HCT116 (cell line): ENCODE data around the gene MTHFD2L. TPM values are rescaled to one million over a fixed set of nuclear protein-coding genes. Genes with fewer than 3 reads are reported as not detected.

Experiments used
- ATAC-seq: fragments of 200-7000 bp; cut with Tn5 transposase; 2 replicates; pipeline ENCODE4 v1.9.1; 2020; ENCODE audit warnings: mild to moderate bottlenecking, moderate library complexity
- BruUV-seq: library from RNA; stranded (reverse); fragments of 400-500 nt; replicated peaks from 2 replicates; lab custom pipeline; 2021; lab: Mats Ljungman, UMichigan
- CTCF ChIA-PET: fragments of 300-600 bp; sonication (Branson Sonifier 250); formaldehyde crosslinking; loops from one replicate; lab custom pipeline; 2021; ENCODE audit warnings: antibody characterized with exemption; lab: Charles Lee
- POLR2A ChIA-PET: fragments of 300-600, 350-600 bp; sonication (Branson Sonifier 250); formaldehyde crosslinking; loops from one replicate; lab custom pipeline; 2021; ENCODE audit warnings: antibody characterized with exemption; lab: Charles Lee
- RAD21 ChIA-PET, 2 experiments: fragments of 300-600 bp; sonication (Branson Sonifier 250); formaldehyde crosslinking; loops; one replicate each; lab custom pipeline; 2023; ENCODE audit warnings: low total read pairs in 2 of 2; ENCODE audit not compliant: uncharacterized antibody in 2 of 2, unreplicated experiment in 2 of 2, low non-redundant PET in 1 of 2; lab: Charles Lee
- DNase-seq: peaks from one replicate; pipeline ENCODE4 v3.0.0-alpha.2; 2010; ENCODE audit warnings: low read depth, low spot score
- H2AFZ ChIP-seq: fragments of 200-600 bp; shearing (Covaris generic), sonication (generic); 2 replicates; pipeline ENCODE4 v1.6.1; 2017; ENCODE audit warnings: low read depth, mixed run types, mixed read lengths, antibody characterized with exemption, low read length; ENCODE audit not compliant: poor library complexity, severe bottlenecking
- H3K27ac ChIP-seq: 2 replicates; pipeline ENCODE4 v1.5.1; 2012; ENCODE audit warnings: low read depth, low read length
- H3K27me3 ChIP-seq: fragments of 200-600 bp; sonication (generic); 2 replicates; pipeline ENCODE4 v1.6.1; 2016; ENCODE audit warnings: mixed run types, low read length, mixed read lengths; ENCODE audit not compliant: insufficient read depth
- H3K36me3 ChIP-seq, 2 experiments: fragments of 200-500 bp in 1 of 2; fragments of 200-600 bp in 1 of 2; sonication (Bioruptor generic) in 1 of 2; sonication (generic) in 1 of 2; 2 replicates each; pipeline versions ENCODE4 v1.5.1 to v1.6.1; 2014 to 2016; ENCODE audit warnings: low read length in 2 of 2, inconsistent platforms in 1 of 2, mixed read lengths in 1 of 2, mixed run types in 1 of 2; ENCODE audit not compliant: insufficient read depth in 2 of 2, control insufficient read depth in 1 of 2
- H3K4me1 ChIP-seq, 2 experiments: fragments of 200-600 bp in 1 of 2; sonication (generic) in 1 of 2; 2 replicates each; pipeline versions ENCODE4 v1.5.1 to v1.6.1; 2012 to 2017; ENCODE audit warnings: low read length in 2 of 2, inconsistent platforms in 1 of 2, mild to moderate bottlenecking in 1 of 2, mixed read lengths in 1 of 2, mixed run types in 1 of 2, moderate library complexity in 1 of 2; ENCODE audit not compliant: insufficient read depth in 2 of 2, control insufficient read depth in 1 of 2
- H3K4me2 ChIP-seq: fragments of 200-600 bp; sonication (generic); 2 replicates; pipeline ENCODE4 v1.6.1; 2017; ENCODE audit warnings: mixed run types, low read length, mixed read lengths
- H3K4me3 ChIP-seq, 2 experiments: fragments of 200-600 bp in 1 of 2; sonication (generic) in 1 of 2; replicated peaks in 1 of 2; 2 replicates each; pipeline ENCODE4 v1.5.1; 2011 to 2016; ENCODE audit warnings: low read length in 2 of 2, control low read depth in 1 of 2, low read depth in 1 of 2, mild to moderate bottlenecking in 1 of 2, mixed read lengths in 1 of 2, mixed run types in 1 of 2
- H3K79me2 ChIP-seq: fragments of 200-600 bp; sonication (generic); 2 replicates; pipeline ENCODE4 v1.6.1; 2017; ENCODE audit warnings: mild to moderate bottlenecking, mixed run types, low read length, moderate library complexity, mixed read lengths; ENCODE audit not compliant: insufficient read depth
- H3K9ac ChIP-seq: fragments of 200-600 bp; sonication (generic); 2 replicates; pipeline ENCODE4 v1.6.1; 2016; ENCODE audit warnings: low read length, mixed read lengths
- H3K9me2 ChIP-seq: fragments of 200-600 bp; sonication (generic), shearing (Covaris generic); 2 replicates; pipeline ENCODE4 v1.6.1; 2017; ENCODE audit warnings: mixed run types, mild to moderate bottlenecking, moderate library complexity; ENCODE audit not compliant: insufficient read depth
- H3K9me3 ChIP-seq, 2 experiments: fragments of 200-500 bp in 1 of 2; fragments of 200-600 bp in 1 of 2; sonication (Bioruptor generic) in 1 of 2; sonication (generic) in 1 of 2; 2 replicates each; pipeline ENCODE4 v1.6.1; 2014 to 2017; ENCODE audit warnings: low read length in 2 of 2, mixed read lengths in 2 of 2, inconsistent platforms in 1 of 2, low read depth in 1 of 2, mild to moderate bottlenecking in 1 of 2, mixed run types in 1 of 2, moderate library complexity in 1 of 2; ENCODE audit not compliant: control insufficient read depth in 1 of 2, insufficient read depth in 1 of 2
- H4K20me1 ChIP-seq: fragments of 200-600 bp; sonication (generic), shearing (Covaris generic); 2 replicates; pipeline ENCODE4 v1.6.1; 2017; ENCODE audit warnings: mixed run types, mild to moderate bottlenecking, moderate library complexity; ENCODE audit not compliant: insufficient read depth
- CBX3 ChIP-seq: IDR thresholded peaks from 2 replicates; pipeline ENCODE4 v1.6.1; 2012; ENCODE audit warnings: low read depth
- CEBPB ChIP-seq: IDR thresholded peaks from 2 replicates; pipeline ENCODE4 v1.6.1; 2012; ENCODE audit warnings: low read depth
- ELF1 ChIP-seq: IDR thresholded peaks from 2 replicates; pipeline ENCODE4 v1.6.1; 2012; ENCODE audit warnings: low read depth, borderline replicate concordance
- EZH2 ChIP-seq: fragments of 200-600 bp; sonication (generic); IDR thresholded peaks from 2 replicates; pipeline ENCODE4 v1.6.1; 2017; ENCODE audit warnings: antibody characterized with exemption, mixed run types
- EZH2phosphoT487 ChIP-seq: fragments of 200-600 bp; IDR thresholded peaks from 2 replicates; pipeline ENCODE4 v1.6.1; 2018; ENCODE audit warnings: antibody characterized with exemption, borderline replicate concordance
- SIN3A ChIP-seq: IDR thresholded peaks from 2 replicates; pipeline ENCODE4 v1.6.1; 2012; ENCODE audit warnings: low read depth
- SRF ChIP-seq: IDR thresholded peaks from 2 replicates; pipeline ENCODE4 v1.6.1; 2012; ENCODE audit warnings: low read depth
- ZNF274 ChIP-seq: fragments of 200-500 bp; sonication (Bioruptor generic); IDR thresholded peaks from 2 replicates; pipeline ENCODE4 v1.6.1; 2014; ENCODE audit warnings: mild to moderate bottlenecking, low read depth, low read length, inconsistent platforms
- intact Hi-C: fragments of 100-400 bp; cut with micrococcal nuclease; formaldehyde crosslinking; loops from 2 replicates; pipeline ENCODE4 v1.10.0; 2022
- total RNA-seq: library from RNA; stranded (reverse); gene quantifications from one replicate; pipeline ENCODE4 v1.2.1, GENCODE V29; 2021; ENCODE audit not compliant: unreplicated experiment
- TF ChIP-seq, protein P1 (sequence below): IDR thresholded peaks from 2 replicates; pipeline ENCODE4 v1.6.1; 2012
- TF ChIP-seq, protein P2 (sequence below), 3 experiments: fragments of 200-600 bp in 1 of 3; sonication (generic) in 1 of 3; IDR thresholded peaks in 2 of 3; conservative IDR thresholded peaks in 1 of 3; 2 replicates each; pipeline ENCODE4 v1.5.1; 2012 to 2017; ENCODE audit warnings: low read depth in 2 of 3, low read length in 2 of 3, antibody characterized with exemption in 1 of 3, borderline replicate concordance in 1 of 3, control low read depth in 1 of 3, mild to moderate bottlenecking in 1 of 3, mixed read lengths in 1 of 3, mixed run types in 1 of 3, moderate library complexity in 1 of 3; ENCODE audit not compliant: insufficient read depth in 1 of 3
- TF ChIP-seq, protein P3 (sequence below): IDR thresholded peaks from 2 replicates; pipeline ENCODE4 v1.6.1; 2012; ENCODE audit warnings: low read depth
- TF ChIP-seq, protein P4 (sequence below): IDR thresholded peaks from 2 replicates; pipeline ENCODE4 v1.6.1; 2012

Gene MTHFD2L
- total RNA-seq, 1 experiment from 2014 or later, result 15.0 TPM

DNA sequence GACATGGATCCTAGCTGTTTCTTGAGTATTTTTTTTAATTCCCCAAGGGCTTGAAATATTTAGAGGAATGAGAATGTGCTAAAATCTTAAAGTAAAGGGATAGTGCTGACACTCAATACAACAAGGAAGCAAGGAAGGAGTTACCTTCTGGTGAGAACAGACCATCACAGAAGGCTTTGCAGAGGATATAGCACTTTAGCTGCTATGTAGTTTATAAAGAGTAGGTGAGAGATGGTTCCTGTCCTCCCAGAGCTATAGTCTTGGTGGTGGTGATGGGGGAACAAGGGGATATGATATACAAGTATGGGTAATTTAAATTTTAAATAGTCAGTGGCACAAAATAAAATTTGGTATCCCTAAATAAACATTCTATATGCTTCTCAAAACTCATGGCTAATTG, 47.6 kb downstream of the MTHFD2L start:
- peaks cover 0 to 11% of the 10 kb centered on the region in 2 experiments; a peak in 1 of 4 replicates for H3K4me1 ChIP-seq
- ChIA-PET POLR2A (no interaction called here), CTCF (interaction anchor here (1.2 kb wide), 1 partner anchor 17 kb away, joined by 4 read pairs; no protein-coding TSS in a partner anchor), RAD21 (no interaction called here)
- no peak overlapping the region for H3K9ac ChIP-seq
- H2AFZ ChIP-seq, result no peak overlapping the region
- intact Hi-C loops, result no loop called here
- no peaks in the 10 kb centered on the region for H3K79me2 ChIP-seq
- H3K9me2 ChIP-seq, result no peaks in the 10 kb centered on the region
- no peaks in the 10 kb centered on the region for H4K20me1 ChIP-seq
- no peaks in the 10 kb centered on the region for H3K9me3 ChIP-seq
- TF ChIP-seq, protein P1, sequence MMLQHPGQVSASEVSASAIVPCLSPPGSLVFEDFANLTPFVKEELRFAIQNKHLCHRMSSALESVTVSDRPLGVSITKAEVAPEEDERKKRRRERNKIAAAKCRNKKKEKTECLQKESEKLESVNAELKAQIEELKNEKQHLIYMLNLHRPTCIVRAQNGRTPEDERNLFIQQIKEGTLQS, result no peak
- DNase-seq, result no peak
- BruUV-seq, result no TSS peak
- no peak overlapping the region for H3K4me2 ChIP-seq
- ATAC-seq, result no peak
- H3K27ac ChIP-seq, result no peak overlapping the region
- H3K4me3 ChIP-seq, result no peak overlapping the region
- no peaks in the 10 kb centered on the region for H3K27me3 ChIP-seq
- H3K36me3 ChIP-seq, result no peaks in the 10 kb centered on the region; a peak in 1 of 4 replicates

DNA sequence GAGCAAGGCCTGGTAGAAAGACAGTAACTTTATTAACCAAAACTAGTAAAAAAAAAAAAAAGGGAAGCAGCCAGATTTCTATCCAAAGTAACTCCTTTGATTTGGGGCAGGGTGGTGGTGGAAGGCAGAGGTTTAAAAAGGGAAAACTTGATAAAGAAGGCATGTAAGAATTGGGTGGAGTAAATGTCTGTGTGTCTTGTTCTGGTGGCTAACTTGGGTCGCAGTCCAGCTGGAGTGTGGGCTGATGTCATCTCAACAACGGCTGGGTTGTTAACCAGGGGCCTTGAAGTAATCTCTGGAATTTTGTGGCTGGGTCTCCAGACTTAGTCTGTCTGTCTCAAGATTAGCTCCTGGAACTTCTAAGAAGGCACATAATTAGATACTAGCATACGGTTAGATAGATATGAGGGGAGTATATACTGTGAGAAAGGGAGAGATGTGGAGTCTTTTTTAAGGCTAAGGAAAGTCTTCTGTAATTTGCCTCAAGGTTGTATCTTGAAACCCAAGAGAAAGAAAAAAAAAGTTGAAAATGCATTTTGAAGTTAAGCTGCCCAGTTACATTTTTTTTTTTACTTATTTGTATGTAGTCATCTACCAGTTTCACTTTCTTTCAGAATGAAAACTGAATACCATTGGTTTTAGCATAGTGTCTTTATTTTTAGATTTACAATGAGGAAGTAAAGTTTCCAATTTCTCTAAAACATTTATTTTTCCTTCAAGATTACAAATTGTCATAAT, 48.3 kb downstream of the MTHFD2L start:
- Histone ChIP-seq H3K9ac (no peak overlapping the region), H2AFZ (no peak overlapping the region), H3K27ac (no peak overlapping the region), H3K79me2 (no peaks in the 10 kb centered on the region), H3K9me2 (no peaks in the 10 kb centered on the region), H3K4me1 (peaks cover 0 to 11% of the 10 kb centered on the region in 2 experiments; a peak in 1 of 4 replicates), H3K4me3 (no peak overlapping the region), H3K4me2 (no peak overlapping the region), H3K9me3 (no peaks in the 10 kb centered on the region), H3K36me3 (no peaks in the 10 kb centered on the region; a peak in 1 of 4 replicates), H4K20me1 (no peaks in the 10 kb centered on the region), H3K27me3 (no peaks in the 10 kb centered on the region)
- ChIA-PET RAD21 (no interaction called here), CTCF (interaction anchor here (1.2 kb wide), 1 partner anchor 17 kb away, joined by 4 read pairs; no protein-coding TSS in a partner anchor), POLR2A (no interaction called here)
- ATAC-seq (no peak), DNase-seq (no peak)
- intact Hi-C loops, result no loop called here
- no peak for TF ChIP-seq SRF
- no peak for TF ChIP-seq EZH2phosphoT487
- no peak for TF ChIP-seq CEBPB
- TF ChIP-seq ELF1, result no peak
- TF ChIP-seq, protein P2, sequence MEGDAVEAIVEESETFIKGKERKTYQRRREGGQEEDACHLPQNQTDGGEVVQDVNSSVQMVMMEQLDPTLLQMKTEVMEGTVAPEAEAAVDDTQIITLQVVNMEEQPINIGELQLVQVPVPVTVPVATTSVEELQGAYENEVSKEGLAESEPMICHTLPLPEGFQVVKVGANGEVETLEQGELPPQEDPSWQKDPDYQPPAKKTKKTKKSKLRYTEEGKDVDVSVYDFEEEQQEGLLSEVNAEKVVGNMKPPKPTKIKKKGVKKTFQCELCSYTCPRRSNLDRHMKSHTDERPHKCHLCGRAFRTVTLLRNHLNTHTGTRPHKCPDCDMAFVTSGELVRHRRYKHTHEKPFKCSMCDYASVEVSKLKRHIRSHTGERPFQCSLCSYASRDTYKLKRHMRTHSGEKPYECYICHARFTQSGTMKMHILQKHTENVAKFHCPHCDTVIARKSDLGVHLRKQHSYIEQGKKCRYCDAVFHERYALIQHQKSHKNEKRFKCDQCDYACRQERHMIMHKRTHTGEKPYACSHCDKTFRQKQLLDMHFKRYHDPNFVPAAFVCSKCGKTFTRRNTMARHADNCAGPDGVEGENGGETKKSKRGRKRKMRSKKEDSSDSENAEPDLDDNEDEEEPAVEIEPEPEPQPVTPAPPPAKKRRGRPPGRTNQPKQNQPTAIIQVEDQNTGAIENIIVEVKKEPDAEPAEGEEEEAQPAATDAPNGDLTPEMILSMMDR (IDR thresholded peaks at IDR 0.05 in 2 of 3, conservative IDR thresholded peaks at IDR 0.05 in 1 of 3; ENCODE audit: borderline replicate concordance in 1 of 3, insufficient read depth in 1 of 3, low read depth in 2 of 3, low read length in 2 of 3), result no peak
- no peak for TF ChIP-seq EZH2
- TF ChIP-seq SIN3A, result no peak
- no peak for TF ChIP-seq CBX3
- no peak for TF ChIP-seq ZNF274
- TF ChIP-seq, protein P3, sequence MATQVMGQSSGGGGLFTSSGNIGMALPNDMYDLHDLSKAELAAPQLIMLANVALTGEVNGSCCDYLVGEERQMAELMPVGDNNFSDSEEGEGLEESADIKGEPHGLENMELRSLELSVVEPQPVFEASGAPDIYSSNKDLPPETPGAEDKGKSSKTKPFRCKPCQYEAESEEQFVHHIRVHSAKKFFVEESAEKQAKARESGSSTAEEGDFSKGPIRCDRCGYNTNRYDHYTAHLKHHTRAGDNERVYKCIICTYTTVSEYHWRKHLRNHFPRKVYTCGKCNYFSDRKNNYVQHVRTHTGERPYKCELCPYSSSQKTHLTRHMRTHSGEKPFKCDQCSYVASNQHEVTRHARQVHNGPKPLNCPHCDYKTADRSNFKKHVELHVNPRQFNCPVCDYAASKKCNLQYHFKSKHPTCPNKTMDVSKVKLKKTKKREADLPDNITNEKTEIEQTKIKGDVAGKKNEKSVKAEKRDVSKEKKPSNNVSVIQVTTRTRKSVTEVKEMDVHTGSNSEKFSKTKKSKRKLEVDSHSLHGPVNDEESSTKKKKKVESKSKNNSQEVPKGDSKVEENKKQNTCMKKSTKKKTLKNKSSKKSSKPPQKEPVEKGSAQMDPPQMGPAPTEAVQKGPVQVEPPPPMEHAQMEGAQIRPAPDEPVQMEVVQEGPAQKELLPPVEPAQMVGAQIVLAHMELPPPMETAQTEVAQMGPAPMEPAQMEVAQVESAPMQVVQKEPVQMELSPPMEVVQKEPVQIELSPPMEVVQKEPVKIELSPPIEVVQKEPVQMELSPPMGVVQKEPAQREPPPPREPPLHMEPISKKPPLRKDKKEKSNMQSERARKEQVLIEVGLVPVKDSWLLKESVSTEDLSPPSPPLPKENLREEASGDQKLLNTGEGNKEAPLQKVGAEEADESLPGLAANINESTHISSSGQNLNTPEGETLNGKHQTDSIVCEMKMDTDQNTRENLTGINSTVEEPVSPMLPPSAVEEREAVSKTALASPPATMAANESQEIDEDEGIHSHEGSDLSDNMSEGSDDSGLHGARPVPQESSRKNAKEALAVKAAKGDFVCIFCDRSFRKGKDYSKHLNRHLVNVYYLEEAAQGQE, result no peak
- TF ChIP-seq, protein P4, sequence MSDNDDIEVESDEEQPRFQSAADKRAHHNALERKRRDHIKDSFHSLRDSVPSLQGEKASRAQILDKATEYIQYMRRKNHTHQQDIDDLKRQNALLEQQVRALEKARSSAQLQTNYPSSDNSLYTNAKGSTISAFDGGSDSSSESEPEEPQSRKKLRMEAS, result no peak
- no TSS peak for BruUV-seq
